GM10266 (cell line): ENCODE measurements around the gene PTGER3.
"Not testable (repeated sequence)": the region's sequence is repeated elsewhere in the genome, so short reads cannot be mapped to it uniquely, and the experiment has no call there.

ENCODE experiments used
- DNase-seq: peaks from one replicate; pipeline ENCODE4 v3.0.0; 2012; ENCODE audit errors: extremely low spot score
- CTCF ChIP-seq: IDR thresholded peaks from 2 replicates; pipeline ENCODE4 v1.5.1; 2012; ENCODE audit warnings: mild to moderate bottlenecking, low read depth; ENCODE audit not compliant: control insufficient read depth, insufficient read depth; ENCODE audit errors: missing control alignments

PTGER3 gene

GRCh38 chr1:70990469-70991253 is 57.0 kb downstream of the PTGER3 start:
- TF ChIP-seq CTCF = no peak

GRCh38 chr1:70987497-70987896 is 60.1 kb downstream of the PTGER3 start:
- no peak for DNase-seq
- TF ChIP-seq CTCF = no peak

More at GRCh38 chr1:70990469-70991253, 57.0 kb downstream of the PTGER3 start:
- no peak for DNase-seq

GRCh38 chr1:70985776-70986225 is 61.8 kb downstream of the PTGER3 start:
- not testable (repeated sequence) for DNase-seq

- not testable (repeated sequence) for DNase-seq
Measured at GRCh38 chr1:70985278-70985677, 62.3 kb downstream of the PTGER3 start.

GRCh38 chr1:70980361-70980760 is 67.3 kb downstream of the PTGER3 start:
- DNase-seq = no peak
- TF ChIP-seq CTCF = no peak

- no peak for TF ChIP-seq CTCF
- DNase-seq = no peak
Measured at GRCh38 chr1:70979881-70980280, 67.7 kb downstream of the PTGER3 start.

- TF ChIP-seq CTCF = no peak
- DNase-seq = no peak
Measured at GRCh38 chr1:70979313-70979712, 68.3 kb downstream of the PTGER3 start.

- TF ChIP-seq CTCF = no peak
- no peak for DNase-seq
Measured at GRCh38 chr1:70978623-70979022, 69.0 kb downstream of the PTGER3 start.
